ENCODE measurements around the gene TPCN1. TPM values are rescaled to one million over a fixed set of nuclear protein-coding genes. Genes with fewer than 3 reads are reported as not detected.
A peak's percentile ranks its signal among the peaks of the same experiment; 100 is the strongest.

TPCN1 gene
- polyA plus RNA-seq, 3 donors = 22.8 to 26.3 (median 25.5) TPM

DNA sequence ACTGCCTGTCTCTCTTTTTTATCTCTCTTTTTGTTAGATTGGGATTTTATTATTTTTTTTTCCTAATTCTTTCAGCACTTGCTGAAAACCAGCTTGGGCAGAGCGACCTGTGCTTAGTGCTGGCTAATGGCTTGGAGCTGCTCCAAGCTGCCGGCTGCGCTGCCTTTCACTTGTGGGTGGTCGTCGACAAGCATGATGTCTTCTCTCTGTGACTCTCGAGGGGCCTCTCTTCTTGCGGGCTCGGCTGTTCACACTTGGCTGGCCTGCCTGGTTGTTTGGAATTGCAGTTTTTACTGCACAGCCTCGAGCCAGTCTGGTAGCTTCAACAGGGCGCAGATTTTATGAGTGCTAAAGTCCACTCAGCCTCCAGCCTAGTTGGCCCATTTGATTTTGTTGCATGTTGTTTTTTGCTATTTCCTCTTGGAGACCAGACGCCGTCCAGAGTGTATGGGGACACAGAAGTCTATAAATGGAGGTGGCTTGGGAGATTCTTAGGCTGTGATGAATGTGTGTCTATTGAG is 18.6 kb downstream of the TPCN1 start:
- DNase-seq (ENCODE audit: low read depth in 3 of 3, low spot score in 2 of 3) = no peak

GRCh38 chr12:113240395-113240794 is 19.1 kb downstream of the TPCN1 start:
- DNase-seq (ENCODE audit: low read depth in 3 of 3, low spot score in 2 of 3) = no peak

GRCh38 chr12:113241191-113242025 is 20.1 kb downstream of the TPCN1 start:
- no peak for DNase-seq (ENCODE audit: low read depth in 3 of 3, low spot score in 2 of 3)

GRCh38 chr12:113242026-113242418 is 20.8 kb downstream of the TPCN1 start:
- no peak for DNase-seq (ENCODE audit: low read depth in 3 of 3, low spot score in 2 of 3)

GRCh38 chr12:113242560-113242959 is 21.3 kb downstream of the TPCN1 start:
- DNase-seq (ENCODE audit: low read depth in 3 of 3, low spot score in 2 of 3) = no peak

DNA sequence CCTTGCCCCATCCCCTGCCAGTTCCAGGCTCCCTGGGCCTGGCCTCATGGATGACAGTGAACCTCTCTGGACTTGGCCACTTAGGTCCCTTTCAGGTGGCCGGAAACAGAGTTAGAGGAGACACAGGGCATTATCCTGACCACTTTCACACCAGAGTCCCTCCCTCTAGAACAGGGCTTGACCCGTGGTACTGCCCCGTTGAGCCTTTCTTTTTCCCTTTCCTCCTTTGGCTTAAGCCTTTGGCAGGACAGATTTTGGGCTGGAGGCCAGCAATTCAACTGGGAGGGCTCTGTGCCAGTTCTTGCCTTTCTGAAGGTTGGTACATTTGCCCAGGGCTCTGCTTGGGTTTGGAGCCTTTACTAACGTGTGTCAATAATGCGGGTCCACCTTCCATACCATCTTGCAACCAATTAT is 22.8 kb downstream of the TPCN1 start:
- DNase-seq (ENCODE audit: low read depth in 3 of 3, low spot score in 2 of 3) = no peak

- DNase-seq (ENCODE audit: low read depth in 3 of 3, low spot score in 2 of 3) = no peak
These were observed 23.3 kb downstream of the TPCN1 start for GRCh38 chr12:113244478-113244958.

- DNase-seq (ENCODE audit: low read depth in 3 of 3, low spot score in 2 of 3) = peak; percentile 85 to 89 (median 88)
These were observed 24.6 kb downstream of the TPCN1 start for GRCh38 chr12:113245695-113246477.

DNA sequence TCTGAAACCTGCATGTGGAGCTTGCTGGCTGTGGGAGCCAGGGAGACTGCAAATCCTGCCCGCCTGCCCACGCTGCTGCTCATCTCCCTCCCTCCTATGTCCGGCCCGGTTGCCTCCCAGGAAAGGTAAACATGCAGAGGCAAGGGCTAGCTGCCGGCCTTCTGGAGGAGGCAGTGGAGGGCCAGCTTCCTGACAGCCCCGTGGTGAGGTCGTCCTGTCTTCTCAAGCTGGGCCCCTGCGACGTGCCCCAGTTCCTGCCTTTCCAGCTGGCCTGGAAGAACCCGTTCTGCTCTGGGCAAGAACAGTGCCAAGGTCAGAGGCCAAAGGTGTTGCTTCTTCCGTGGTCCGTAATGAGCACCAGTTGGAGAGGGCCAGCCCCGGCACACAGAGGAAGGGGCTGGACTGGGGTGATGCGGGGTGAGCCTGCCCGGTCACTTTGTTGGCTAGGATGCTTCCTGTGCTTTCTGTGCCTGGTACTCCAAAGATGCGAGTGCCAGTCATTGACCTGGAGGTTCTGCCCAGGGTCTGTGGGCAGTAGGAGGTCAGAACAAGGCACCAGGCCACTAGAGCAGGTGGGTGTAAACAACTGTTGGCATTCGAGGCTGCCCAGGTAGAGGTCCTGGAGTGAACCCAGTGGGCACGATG is 25.3 kb downstream of the TPCN1 start:
- no peak for DNase-seq (ENCODE audit: low read depth in 3 of 3, low spot score in 2 of 3)

DNA sequence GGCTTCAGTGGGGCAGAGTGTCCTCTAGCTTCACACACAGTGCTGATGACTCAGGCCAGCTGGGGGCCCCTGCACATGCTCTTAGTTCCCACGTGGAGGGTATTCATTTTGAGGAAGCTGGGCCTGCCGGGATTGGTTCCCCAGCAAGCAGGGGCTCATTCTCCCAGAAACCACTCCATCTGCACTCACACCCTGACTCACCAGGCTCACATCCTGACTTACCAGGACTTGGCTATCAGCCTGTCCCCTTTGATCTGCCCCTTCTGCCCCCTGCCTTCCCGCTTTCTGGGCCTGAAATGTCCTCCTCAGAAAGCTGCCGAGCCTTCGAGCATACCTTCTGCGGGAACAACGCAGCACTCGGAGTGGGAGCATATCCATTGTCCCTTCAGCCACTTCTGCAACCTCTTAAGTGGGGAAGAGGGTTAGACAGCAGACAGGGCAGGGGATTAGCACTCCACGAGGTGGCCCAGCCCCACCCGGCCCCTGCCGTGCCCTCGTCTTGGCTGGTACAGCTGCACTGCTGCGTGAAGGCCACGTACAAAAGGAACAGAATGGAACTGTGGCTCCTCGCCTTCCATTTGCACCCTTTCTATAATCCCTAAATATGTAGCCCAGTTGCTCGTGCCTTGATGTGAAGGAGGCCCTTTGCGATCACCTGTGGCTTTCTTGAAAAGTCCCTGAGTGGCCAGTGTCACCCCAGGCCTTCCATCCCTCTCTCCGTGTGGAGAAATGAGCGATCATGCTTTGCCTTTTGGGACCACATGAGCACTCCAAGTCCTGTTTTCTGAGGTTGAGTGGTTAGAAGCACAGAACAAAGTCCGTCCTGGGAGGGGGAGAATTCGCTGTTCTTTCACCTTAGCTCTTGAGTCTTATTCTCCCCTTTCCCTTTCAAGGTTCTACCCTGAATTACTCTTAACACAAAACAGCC is 26.1 kb downstream of the TPCN1 start:
- no peak for DNase-seq (ENCODE audit: low read depth in 3 of 3, low spot score in 2 of 3)

DNA sequence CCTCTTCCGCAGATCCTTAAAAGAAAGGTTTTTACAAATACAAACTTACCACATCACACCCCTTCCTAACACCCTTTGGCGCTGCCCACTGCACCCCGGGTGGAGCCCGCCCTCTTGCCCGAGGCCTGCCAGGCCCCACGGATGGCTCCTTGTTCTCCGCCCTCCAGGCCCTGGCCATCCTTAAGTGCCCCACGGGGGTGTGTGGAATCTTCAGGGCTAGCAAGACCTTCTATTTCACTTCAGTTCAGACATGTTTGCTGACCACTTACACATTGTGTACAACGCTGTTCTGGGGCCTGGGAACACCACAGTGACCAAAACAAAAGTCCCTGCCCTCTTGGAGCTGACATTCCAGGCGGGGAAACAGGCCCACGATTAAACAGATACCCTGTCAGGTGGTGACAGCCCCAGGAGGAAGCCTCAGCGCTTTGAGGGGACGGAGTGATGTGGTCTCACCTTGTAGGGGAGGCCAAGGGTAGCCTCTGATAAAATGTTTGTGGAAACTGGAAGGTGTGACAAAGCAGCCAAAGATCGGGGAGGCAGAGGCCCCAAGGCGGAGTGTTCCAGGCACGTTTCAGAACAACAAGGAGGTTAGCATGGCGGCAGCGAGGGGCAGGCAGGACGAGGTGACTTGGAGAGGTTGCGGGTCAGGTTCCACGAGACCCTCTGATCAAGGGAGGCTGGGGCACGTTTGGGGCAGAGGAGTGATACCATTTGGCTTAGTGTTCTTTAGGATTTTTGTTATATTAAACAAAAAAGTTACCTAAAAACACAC is 27.0 kb downstream of the TPCN1 start:
- no peak for DNase-seq (ENCODE audit: low read depth in 3 of 3, low spot score in 2 of 3)

GRCh38 chr12:113248842-113249435 is 27.7 kb downstream of the TPCN1 start:
- DNase-seq (ENCODE audit: low read depth in 3 of 3, low spot score in 2 of 3) = no peak

DNA sequence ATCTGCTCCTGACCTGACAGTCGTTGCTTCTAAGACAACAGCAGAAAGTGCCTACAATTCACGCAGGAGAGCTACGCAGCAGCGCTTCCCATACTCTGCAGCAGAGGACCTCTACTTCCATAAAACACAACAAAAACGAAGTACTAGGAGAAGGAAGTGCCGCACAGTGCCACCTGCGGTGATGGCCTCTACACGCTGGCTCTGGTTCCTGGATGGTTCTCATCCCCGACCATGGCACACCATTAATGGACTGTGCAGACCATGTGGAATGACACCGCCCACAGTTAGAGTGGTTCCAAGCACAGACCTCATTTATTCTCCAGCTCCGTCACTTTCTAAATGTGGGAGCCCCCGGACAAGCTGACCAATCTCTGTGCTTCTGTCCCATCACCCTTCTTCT is 28.3 kb downstream of the TPCN1 start:
- DNase-seq (ENCODE audit: low read depth in 3 of 3, low spot score in 2 of 3) = no peak

DNA sequence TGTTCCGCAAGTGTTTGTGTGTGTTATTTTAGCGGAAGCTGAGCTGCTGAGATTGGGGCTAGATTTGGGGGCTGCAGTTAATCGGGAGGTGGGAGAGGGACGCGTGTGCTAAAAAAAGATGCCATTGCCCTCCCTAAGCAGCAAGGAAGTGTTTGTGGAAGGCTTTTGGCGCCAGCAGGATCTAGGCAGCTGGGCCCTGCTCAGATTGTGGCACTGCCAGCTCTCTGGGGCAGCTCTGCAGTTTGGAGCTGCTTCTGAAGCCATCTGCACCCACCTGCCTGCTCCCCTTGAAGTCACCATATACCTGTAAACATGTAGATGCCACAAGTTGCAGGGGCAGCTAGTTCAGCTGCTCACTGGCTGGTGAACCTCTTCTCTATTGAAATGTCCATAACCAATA is 28.8 kb downstream of the TPCN1 start:
- no peak for DNase-seq (ENCODE audit: low read depth in 3 of 3, low spot score in 2 of 3)

DNA sequence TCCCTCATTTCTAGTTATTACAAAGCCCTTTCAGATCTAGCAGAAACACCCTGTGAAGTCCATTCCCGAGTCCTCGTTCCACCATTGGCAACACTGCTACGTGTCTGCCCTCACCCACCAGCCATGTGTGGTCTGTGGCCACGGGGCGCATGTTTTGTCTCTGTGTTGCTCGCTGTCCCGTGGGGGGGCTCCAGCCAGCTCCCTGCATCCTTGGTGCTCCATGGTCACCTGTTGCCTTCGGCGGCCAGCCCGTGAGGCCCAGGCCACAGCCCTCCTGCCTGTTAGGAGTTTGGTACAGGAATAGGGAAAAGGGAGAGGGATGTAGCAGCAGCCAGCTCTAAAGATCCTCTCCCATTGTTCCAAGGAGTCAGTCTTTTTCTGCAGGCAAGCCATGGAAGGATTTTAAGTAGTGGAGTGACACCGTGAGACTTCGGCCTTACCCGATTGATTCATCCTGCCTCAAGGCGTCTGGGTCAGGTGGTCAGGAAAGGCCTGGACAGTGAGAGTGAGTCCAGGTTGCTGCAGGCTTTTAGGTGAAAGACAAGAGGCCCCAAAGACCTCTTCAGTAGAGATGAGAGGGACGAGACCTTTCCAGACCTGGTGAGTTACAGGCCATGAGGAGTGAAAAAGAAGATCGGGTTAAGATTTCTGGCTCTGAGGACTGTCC is 30.3 kb downstream of the TPCN1 start:
- no peak for DNase-seq (ENCODE audit: low read depth in 3 of 3, low spot score in 2 of 3)

DNA sequence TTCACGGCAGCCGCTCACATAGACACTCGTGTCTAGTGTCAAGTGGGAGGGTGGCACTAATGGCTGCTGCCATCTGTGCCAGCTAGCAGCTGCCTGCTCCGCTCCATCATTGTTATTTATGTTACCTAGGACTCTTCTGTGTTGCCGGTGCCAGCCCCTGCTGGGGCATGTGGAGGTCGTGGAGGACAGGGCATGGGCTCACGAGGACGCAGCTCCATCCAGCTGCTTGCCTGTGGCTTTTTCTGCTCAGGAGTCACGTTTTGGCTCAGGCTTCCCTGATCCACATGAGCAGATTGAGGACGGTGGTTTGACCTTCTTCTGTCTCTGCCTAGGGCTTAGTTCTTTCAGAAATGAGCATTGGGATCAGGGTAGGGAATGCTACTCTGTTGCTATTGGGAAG is 31.2 kb downstream of the TPCN1 start:
- no peak for DNase-seq (ENCODE audit: low read depth in 3 of 3, low spot score in 2 of 3)

- DNase-seq (ENCODE audit: low read depth in 3 of 3, low spot score in 2 of 3) = no peak
These were observed 32.4 kb downstream of the TPCN1 start for GRCh38 chr12:113253532-113254285.

- no peak for DNase-seq (ENCODE audit: low read depth in 3 of 3, low spot score in 2 of 3)
These were observed 33.0 kb downstream of the TPCN1 start for GRCh38 chr12:113254298-113254697.
